ENCODE results near the gene CACNA2D3.

DNA sequence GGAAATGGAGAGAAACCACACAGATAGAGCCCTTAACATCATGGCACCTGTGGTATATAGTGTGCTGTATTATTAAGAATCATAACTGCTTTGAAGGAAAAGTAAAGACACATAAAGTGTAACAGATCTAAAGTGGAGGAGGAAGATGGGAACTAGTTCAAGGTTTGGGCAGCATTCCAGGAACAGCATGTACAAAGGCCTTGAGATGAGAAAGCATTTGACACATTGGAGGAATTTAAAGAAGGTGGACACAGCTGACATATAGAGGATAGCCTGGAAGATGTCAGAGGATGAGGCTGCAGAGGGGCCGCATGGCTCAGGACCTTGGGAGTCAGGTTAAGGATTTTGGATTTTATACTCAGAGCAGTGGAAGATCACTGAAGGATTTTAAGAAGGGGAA lies 766.5 kb downstream of the CACNA2D3 start:
- TF ChIP-seq, protein P1, sequence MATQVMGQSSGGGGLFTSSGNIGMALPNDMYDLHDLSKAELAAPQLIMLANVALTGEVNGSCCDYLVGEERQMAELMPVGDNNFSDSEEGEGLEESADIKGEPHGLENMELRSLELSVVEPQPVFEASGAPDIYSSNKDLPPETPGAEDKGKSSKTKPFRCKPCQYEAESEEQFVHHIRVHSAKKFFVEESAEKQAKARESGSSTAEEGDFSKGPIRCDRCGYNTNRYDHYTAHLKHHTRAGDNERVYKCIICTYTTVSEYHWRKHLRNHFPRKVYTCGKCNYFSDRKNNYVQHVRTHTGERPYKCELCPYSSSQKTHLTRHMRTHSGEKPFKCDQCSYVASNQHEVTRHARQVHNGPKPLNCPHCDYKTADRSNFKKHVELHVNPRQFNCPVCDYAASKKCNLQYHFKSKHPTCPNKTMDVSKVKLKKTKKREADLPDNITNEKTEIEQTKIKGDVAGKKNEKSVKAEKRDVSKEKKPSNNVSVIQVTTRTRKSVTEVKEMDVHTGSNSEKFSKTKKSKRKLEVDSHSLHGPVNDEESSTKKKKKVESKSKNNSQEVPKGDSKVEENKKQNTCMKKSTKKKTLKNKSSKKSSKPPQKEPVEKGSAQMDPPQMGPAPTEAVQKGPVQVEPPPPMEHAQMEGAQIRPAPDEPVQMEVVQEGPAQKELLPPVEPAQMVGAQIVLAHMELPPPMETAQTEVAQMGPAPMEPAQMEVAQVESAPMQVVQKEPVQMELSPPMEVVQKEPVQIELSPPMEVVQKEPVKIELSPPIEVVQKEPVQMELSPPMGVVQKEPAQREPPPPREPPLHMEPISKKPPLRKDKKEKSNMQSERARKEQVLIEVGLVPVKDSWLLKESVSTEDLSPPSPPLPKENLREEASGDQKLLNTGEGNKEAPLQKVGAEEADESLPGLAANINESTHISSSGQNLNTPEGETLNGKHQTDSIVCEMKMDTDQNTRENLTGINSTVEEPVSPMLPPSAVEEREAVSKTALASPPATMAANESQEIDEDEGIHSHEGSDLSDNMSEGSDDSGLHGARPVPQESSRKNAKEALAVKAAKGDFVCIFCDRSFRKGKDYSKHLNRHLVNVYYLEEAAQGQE (IDR thresholded peaks at IDR 0.05) = no peak
- TF ChIP-seq, protein P2, sequence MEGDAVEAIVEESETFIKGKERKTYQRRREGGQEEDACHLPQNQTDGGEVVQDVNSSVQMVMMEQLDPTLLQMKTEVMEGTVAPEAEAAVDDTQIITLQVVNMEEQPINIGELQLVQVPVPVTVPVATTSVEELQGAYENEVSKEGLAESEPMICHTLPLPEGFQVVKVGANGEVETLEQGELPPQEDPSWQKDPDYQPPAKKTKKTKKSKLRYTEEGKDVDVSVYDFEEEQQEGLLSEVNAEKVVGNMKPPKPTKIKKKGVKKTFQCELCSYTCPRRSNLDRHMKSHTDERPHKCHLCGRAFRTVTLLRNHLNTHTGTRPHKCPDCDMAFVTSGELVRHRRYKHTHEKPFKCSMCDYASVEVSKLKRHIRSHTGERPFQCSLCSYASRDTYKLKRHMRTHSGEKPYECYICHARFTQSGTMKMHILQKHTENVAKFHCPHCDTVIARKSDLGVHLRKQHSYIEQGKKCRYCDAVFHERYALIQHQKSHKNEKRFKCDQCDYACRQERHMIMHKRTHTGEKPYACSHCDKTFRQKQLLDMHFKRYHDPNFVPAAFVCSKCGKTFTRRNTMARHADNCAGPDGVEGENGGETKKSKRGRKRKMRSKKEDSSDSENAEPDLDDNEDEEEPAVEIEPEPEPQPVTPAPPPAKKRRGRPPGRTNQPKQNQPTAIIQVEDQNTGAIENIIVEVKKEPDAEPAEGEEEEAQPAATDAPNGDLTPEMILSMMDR (IDR thresholded peaks at IDR 0.05) = no peak
- TF ChIP-seq, protein P3, sequence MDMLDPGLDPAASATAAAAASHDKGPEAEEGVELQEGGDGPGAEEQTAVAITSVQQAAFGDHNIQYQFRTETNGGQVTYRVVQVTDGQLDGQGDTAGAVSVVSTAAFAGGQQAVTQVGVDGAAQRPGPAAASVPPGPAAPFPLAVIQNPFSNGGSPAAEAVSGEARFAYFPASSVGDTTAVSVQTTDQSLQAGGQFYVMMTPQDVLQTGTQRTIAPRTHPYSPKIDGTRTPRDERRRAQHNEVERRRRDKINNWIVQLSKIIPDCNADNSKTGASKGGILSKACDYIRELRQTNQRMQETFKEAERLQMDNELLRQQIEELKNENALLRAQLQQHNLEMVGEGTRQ (IDR thresholded peaks at IDR 0.05) = no peak
- TF ChIP-seq POLR2A (IDR thresholded peaks at IDR 0.05; ENCODE audit: low read length) (no peak), FOXS1 (CRISPR knock-in tag; IDR thresholded peaks at IDR 0.05) (no peak), SMC3 (IDR thresholded peaks at IDR 0.05) (no peak), RARB (CRISPR knock-in tag; IDR thresholded peaks at IDR 0.05) (no peak), RAD21 (conservative IDR thresholded peaks at IDR 0.05 in 1 of 2, IDR thresholded peaks at IDR 0.05 in 1 of 2) (no peak), RCOR1 (IDR thresholded peaks at IDR 0.05; ENCODE audit: low read depth, low read length) (no peak), MAZ (IDR thresholded peaks at IDR 0.05; ENCODE audit: borderline replicate concordance, low read depth, low read length) (no peak)
- TF ChIP-seq, protein P4, sequence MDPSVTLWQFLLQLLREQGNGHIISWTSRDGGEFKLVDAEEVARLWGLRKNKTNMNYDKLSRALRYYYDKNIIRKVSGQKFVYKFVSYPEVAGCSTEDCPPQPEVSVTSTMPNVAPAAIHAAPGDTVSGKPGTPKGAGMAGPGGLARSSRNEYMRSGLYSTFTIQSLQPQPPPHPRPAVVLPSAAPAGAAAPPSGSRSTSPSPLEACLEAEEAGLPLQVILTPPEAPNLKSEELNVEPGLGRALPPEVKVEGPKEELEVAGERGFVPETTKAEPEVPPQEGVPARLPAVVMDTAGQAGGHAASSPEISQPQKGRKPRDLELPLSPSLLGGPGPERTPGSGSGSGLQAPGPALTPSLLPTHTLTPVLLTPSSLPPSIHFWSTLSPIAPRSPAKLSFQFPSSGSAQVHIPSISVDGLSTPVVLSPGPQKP (IDR thresholded peaks at IDR 0.05; ENCODE audit: low read depth, low read length) = no peak

Data from A549 (cell line).